Hair follicle dermal papilla cell (primary cell): ENCODE data around the gene SEM1. TPM values are rescaled to one million over a fixed set of nuclear protein-coding genes. Genes with fewer than 3 reads are reported as not detected.

Experiments used
- total RNA-seq: library from RNA; depleted of rRNA; stranded (reverse); fragments of >200 nt; gene quantifications from 2 replicates; pipeline ENCODE4 v1.2.3, GENCODE V29; 2012

The SEM1 gene
- total RNA-seq = 11.2 and 11.5 TPM in 2 replicates

DNA sequence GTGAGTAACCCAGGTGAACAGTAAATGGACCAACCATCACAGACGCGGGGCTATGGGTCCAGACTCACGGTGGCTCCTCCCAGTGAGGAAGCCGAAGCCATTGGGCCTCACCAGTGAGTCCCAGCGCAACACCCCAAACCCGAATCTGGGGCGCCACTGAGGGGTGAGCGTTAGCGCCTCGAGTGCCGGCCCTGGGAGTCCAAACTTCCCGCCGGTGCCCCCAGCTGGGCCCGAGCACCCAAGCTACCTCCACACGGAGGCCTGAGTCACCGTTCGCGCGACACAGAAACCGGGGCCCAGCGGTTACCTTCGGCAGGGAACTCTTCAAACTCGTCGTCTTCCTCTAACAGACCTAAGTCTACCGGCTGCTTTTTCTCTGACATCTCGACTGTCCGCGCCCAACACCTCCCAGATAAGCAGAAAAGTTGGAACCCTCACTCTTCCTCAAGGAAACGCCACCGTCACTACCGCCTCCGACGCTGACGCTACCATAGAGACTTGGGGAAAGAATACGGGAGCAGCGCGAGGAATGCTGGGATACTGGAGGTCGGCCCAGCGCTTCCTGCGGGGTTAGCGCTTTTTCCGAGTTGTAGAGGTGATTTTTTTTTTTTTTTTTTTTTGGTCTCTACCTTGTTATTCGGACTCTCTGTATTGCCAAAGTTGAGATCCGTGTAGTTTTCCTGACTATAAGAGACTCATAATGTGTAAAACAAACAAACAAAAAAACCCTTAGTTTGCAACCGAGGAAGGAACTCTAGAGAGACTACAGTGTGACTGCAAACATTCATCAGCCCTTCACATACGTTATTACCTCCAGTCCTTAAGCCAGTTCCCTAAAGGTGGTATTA is at the start of gene SEM1:
SEM1 (minus strand) TSS at position 466 of the 848 bp plus-strand sequence; CDS start at position 383, 83 bp downstream.

